Esophagus muscularis mucosa (tissue), 4 donors: ENCODE data around the gene RPN1. TPM values are rescaled to one million over a fixed set of nuclear protein-coding genes. Genes with fewer than 3 reads are reported as not detected.

Experiments used
- DNase-seq: peaks from one replicate; pipeline ENCODE4 v3.0.0-alpha.2; 2017; ENCODE audit errors: extremely low spot score
- H3K27ac ChIP-seq, 4 donors: fragments of 200-600 bp; sonication (generic); replicated peaks in 1 of 4; 1 replicate in 3 of 4; 2 replicates in 1 of 4; pipeline ENCODE4 v1.5.1; 2016 to 2019; ENCODE audit warnings: mild to moderate bottlenecking in 1 of 4
- H3K27me3 ChIP-seq, 4 donors: fragments of 200-600 bp; sonication (generic); one replicate each; pipeline versions ENCODE4 v1.5.1 to v1.6.0; 2016 to 2019
- H3K36me3 ChIP-seq, 4 donors: fragments of 200-600 bp; sonication (generic); one replicate each; pipeline ENCODE4 v1.5.1; 2016 to 2019
- H3K4me1 ChIP-seq, 4 donors: fragments of 200-600 bp; sonication (generic); one replicate each; pipeline ENCODE4 v1.5.1; 2016 to 2019
- H3K4me3 ChIP-seq, 4 donors: fragments of 200-600 bp; sonication (generic); 1 replicate in 2 of 4; 2 replicates in 2 of 4; pipeline ENCODE4 v1.5.1; 2016 to 2019; ENCODE audit warnings: mild to moderate bottlenecking in 4 of 4, moderate library complexity in 1 of 4
- H3K9me3 ChIP-seq, 4 donors: fragments of 200-600 bp; sonication (generic); 1 replicate in 3 of 4; 2 replicates in 1 of 4; pipeline ENCODE4 v1.5.1; 2016 to 2019
- CTCF ChIP-seq, 3 experiments: fragments of 200-600 bp in 2 of 3; fragments of 450-650 bp in 1 of 3; sonication (generic) in 2 of 3; IDR thresholded peaks; one replicate each; pipeline ENCODE4 v1.5.1; 2017 to 2019; ENCODE audit warnings: antibody characterized with exemption in 3 of 3, mild to moderate bottlenecking in 2 of 3, moderate library complexity in 1 of 3
- EP300 ChIP-seq: sonication (generic); formaldehyde crosslinking; IDR thresholded peaks from one replicate; pipeline ENCODE4 v1.6.1; 2017; ENCODE audit warnings: antibody characterized with exemption
- POLR2A ChIP-seq: fragments of 450-650 bp; IDR thresholded peaks from one replicate; pipeline ENCODE4 v1.6.1; 2017; ENCODE audit warnings: antibody characterized with exemption, moderate library complexity, mild to moderate bottlenecking, low read depth
- POLR2AphosphoS5 ChIP-seq, 2 donors: sonication (generic); formaldehyde crosslinking; IDR thresholded peaks; one replicate each; pipeline ENCODE4 v1.6.1; 2017; ENCODE audit warnings: antibody characterized with exemption in 2 of 2
- WGBS: methylation state at CpG from one replicate; pipeline ENCODE4 v1.1.5; 2018; 5-methylcytosine and 5-hydroxymethylcytosine counted together
- intact Hi-C: fragments of 100-400 bp; cut with DNase I; formaldehyde crosslinking; loops from one replicate; pipeline ENCODE4 v1.15.1; 2023
- total RNA-seq, 4 donors: library from RNA; depleted of rRNA; stranded (reverse); fragments of >200 nt; gene quantifications; one replicate each; pipeline versions ENCODE4 v1.1.0 to v1.2.1, GENCODE V29; 2016

Gene RPN1
- total RNA-seq, 4 donors from 2014 or later, result 131 to 198 (median 177) TPM

GRCh38 chr3:128686465-128686864 lies 35.8 kb upstream of the RPN1 start:
- no peaks in the 10 kb centered on the region for H3K27me3 ChIP-seq
- no peak overlapping the region for H3K4me3 ChIP-seq
- no peak for TF ChIP-seq EP300
- TF ChIP-seq POLR2AphosphoS5 (IDR thresholded peaks at IDR 0.05), result no peak
- TF ChIP-seq CTCF (IDR thresholded peaks at IDR 0.05), result no peak
- no peak for TF ChIP-seq POLR2A
- H3K4me1 ChIP-seq, result peaks cover 3 to 6% (median 5%) of the 10 kb centered on the region in 4 donors
- DNase-seq, result no peak
- no peaks in the 10 kb centered on the region for H3K36me3 ChIP-seq
- WGBS, result 90% methylated on average over 8 of the region's 8 CpGs
- no peaks in the 10 kb centered on the region for H3K9me3 ChIP-seq
- intact Hi-C loops, result no loop called here
- H3K27ac ChIP-seq, result no peak overlapping the region

- TF ChIP-seq POLR2AphosphoS5 (IDR thresholded peaks at IDR 0.05), result no peak
- TF ChIP-seq POLR2A, result no peak
- no peak for TF ChIP-seq CTCF (IDR thresholded peaks at IDR 0.05)
- no peak for TF ChIP-seq EP300
- no peaks in the 10 kb centered on the region for H3K27me3 ChIP-seq
- no peak overlapping the region for H3K27ac ChIP-seq
- H3K36me3 ChIP-seq, result no peaks in the 10 kb centered on the region
- H3K4me1 ChIP-seq, result peaks cover 7 to 13% (median 12%) of the 10 kb centered on the region in 4 donors
- intact Hi-C loops, result no loop called here
- H3K9me3 ChIP-seq, result no peaks in the 10 kb centered on the region
- 95% methylated on average over 11 of the region's 11 CpGs for WGBS
- no peak overlapping the region for H3K4me3 ChIP-seq
- no peak for DNase-seq
Observed at GRCh38 chr3:128684986-128685726, 34.5 kb upstream of the RPN1 start.

DNA sequence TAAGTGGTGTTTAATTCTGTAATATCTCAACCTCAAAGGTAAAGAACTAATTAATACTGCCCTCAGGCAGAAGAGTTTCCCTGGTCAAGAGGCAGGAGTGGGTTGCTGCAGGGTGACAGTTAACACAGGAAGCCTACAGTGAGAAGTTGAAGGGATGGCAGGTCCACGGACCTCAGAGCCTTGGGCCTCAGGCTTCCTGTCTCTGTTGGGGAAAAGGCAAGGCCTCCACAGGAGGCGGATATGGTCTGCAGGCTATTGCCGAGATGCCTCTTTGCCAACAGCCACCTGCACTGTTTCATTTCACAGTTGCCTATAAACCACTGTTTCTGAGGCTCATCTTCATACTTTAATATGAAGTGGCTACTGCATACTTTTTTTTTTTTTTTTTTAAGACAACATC lies 33.3 kb upstream of the RPN1 start:
- H3K27ac ChIP-seq, result no peak overlapping the region
- intact Hi-C loops, result no loop called here
- peaks cover 10 to 18% (median 16%) of the 10 kb centered on the region in 4 donors for H3K4me1 ChIP-seq
- no peak overlapping the region for H3K4me3 ChIP-seq
- TF ChIP-seq POLR2AphosphoS5 (IDR thresholded peaks at IDR 0.05) (no peak), EP300 (no peak)
- no peaks in the 10 kb centered on the region for H3K9me3 ChIP-seq
- no peaks in the 10 kb centered on the region for H3K36me3 ChIP-seq
- H3K27me3 ChIP-seq, result no peaks in the 10 kb centered on the region
- WGBS, result 71% methylated on average over 3 of the region's 3 CpGs
- no peak for DNase-seq

GRCh38 chr3:128681369-128681829 lies 30.8 kb upstream of the RPN1 start:
- TF ChIP-seq POLR2AphosphoS5 (IDR thresholded peaks at IDR 0.05) (no peak), POLR2A (no peak), CTCF (IDR thresholded peaks at IDR 0.05) (no peak), EP300 (no peak)
- peak overlapping the region; percentile 94 to 97 (median 96) for H3K27ac ChIP-seq
- H3K9me3 ChIP-seq, result no peaks in the 10 kb centered on the region
- 40% methylated on average over 9 of the region's 9 CpGs for WGBS
- no peaks in the 10 kb centered on the region for H3K36me3 ChIP-seq
- H3K27me3 ChIP-seq, result no peaks in the 10 kb centered on the region
- peaks cover 10 to 18% (median 16%) of the 10 kb centered on the region in 4 donors for H3K4me1 ChIP-seq
- intact Hi-C loops, result loop anchor here (2.0 kb wide), 2 partner anchors 45 to 113 kb away; partner anchors contain the start of gene RAB7A
- H3K4me3 ChIP-seq, result peak overlapping the region; percentile 72 to 86 (median 74)
- DNase-seq, result no peak

DNA sequence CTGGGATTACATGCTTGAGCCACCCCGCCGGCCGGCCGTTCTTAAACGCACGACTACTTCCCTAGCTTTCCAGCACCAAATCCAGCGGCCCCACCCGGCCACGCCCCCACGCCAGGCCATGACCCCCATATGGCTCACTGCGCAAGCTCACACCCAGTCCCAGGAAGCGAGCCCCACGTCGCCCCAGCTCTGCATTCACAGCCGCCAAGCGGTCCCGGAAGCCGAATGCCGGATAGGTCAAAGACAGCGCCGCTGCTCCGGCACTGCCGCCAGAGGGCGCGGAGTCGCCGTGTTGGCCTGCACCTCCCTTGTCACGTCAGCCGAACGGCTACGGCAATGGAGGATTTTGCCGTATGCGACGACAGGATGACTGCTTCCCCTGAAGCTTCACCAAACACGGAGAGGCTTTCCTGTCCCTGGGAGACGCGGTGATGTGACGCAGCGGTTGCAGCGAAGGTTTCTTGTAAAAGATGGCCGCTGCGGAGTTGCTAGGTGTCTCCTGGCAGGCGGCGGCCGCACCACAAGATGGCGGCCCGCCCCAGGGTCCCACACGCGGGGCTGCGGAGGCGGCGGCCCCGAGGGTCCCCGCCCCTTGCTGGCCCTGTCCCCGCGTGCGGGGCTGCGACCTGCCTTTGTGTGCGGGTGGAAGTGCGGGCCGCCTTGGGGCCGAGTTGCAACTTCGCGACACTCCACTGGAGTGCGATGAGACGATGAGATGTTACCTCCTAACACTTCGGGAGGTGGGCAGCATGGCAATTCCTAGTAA lies 30.2 kb upstream of the RPN1 start:
- intact Hi-C loops, result loop anchor here (1.0 to 2.0 kb wide), 3 partner anchors 30 to 114 kb away; partner anchors contain the start of genes RAB7A and RPN1
- peaks cover 10 to 18% (median 16%) of the 10 kb centered on the region in 4 donors for H3K4me1 ChIP-seq

More for the DNA sequence above, 30.2 kb upstream of the RPN1 start:
- TF ChIP-seq EP300, result no peak
- peak; percentile 67 for TF ChIP-seq POLR2A
- TF ChIP-seq POLR2AphosphoS5 (IDR thresholded peaks at IDR 0.05), result peak; percentile 97
- peak; percentile 92 to 97 (median 97) for TF ChIP-seq CTCF (IDR thresholded peaks at IDR 0.05)
- H3K36me3 ChIP-seq, result no peaks in the 10 kb centered on the region
- peak overlapping the region; percentile 72 to 86 (median 74) for H3K4me3 ChIP-seq
- peak overlapping the region; percentile 94 to 97 (median 96) for H3K27ac ChIP-seq
- no peaks in the 10 kb centered on the region for H3K9me3 ChIP-seq
- WGBS, result 0% methylated on average over 3 of the region's 67 CpGs
- H3K27me3 ChIP-seq, result no peaks in the 10 kb centered on the region
- peak; percentile 100 for DNase-seq
